ENCODE measurements around the gene MEIS1.

The MEIS1 gene

DNA sequence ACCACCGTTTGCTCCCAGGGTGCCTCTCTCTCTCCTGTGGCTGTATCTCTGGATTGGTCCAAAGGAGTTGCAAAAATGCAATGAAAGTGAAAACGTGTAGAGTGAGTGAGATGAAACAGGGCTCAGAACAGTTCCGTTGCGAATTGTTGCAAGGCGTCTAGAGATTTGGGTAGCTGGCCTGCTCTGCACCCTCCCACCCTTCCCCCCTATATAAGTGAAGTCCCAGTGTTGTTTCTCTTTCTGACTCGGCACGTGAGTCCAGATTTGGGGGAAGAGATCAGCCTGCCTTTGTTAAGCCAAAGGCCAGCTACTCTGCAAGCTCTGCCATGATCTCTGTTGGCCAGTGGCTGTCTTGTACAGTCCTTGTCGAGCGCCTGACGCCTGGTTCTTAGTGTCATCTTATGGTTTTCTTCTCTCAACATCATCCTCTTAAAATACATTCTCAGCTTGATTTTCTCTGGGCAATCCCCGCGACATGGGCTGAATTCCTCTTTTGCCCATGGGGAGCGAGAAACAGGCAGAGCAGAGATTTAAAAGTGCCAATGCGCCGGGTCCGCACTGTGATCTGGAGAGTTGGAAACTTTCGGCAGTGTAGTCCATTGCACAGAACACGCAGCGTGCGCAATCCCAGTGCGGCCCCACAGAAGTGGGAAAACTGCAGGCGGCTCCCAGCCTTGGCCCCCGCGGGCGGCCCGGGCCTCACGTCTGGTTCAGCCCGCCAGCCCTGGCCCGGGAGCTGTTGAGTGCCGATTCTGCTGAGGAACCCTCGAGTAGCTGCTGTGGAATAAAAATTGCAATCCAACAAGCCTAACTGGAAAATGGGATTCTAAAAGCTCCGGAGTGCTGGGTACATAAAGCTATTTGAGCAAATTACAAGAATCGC lies 9.3 kb downstream of the MEIS1 start:
- no peak for DNase-seq (ENCODE audit: low read depth in 2 of 2)

DNA sequence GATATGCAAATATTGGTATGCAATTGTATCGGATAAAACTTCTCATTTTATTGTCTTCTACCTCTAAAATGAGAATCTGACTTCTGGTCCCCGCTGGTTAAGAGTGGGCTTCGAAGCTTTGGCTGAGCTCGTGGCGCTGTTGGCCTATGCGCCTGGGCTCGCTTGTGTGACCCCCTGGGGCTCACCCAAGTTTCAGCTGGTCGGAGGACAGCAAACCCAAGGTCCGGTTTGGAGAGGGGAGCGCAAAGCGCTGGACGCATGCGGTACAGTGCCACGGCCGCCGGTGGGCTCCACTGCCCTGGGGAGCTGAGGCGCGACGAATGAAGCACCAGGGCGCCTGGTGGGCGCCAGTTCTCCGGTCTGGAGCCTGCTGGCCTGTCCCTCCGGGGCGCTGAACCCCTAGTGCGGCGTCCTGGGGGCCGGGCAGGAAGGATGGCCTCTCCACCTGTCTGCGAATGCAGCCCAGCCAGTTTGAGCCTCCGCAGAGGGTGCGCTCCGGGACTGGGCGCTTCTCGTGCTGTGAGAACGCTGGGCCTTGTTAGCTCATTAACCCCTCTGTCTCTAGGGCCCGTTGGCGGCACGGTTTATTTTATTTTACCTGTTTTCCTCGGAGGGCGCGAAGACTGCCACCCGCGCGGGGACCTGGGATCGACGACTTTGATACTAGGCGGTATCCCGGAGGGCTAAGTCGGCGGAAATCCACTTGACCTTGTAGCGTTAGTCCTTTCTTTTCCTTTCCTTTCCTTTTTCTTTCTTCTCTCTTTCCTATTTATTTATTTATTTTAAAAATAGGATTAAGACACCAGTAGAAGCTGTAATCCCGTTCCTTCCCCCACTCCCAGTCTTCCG lies 10.4 kb downstream of the MEIS1 start:
- no peak for DNase-seq (ENCODE audit: low read depth in 2 of 2)

- no peak for DNase-seq (ENCODE audit: low read depth in 2 of 2)
Measured at GRCh38 chr2:66445925-66446871, 11.3 kb downstream of the MEIS1 start.

DNA sequence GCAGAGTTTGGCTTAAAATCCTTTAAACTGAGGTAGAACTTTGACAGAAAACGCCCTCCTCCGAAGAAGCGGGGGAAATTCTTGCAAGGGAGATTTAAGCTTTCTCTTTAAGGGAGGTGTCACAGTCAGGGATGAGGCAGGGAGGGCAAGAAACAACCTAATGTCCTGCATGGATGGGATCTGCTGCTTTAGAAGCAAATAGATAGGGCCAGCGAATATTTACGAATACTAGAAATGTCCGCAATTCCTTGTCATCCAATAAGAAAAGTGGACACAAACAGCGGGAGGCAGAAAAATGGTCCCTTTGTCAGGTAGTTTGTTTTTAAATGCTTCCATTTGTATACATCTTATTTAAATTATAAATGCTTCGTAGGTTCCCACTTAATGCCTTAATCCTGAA lies 12.0 kb downstream of the MEIS1 start:
- DNase-seq (ENCODE audit: low read depth in 2 of 2) = no peak

GRCh38 chr2:66447677-66448076 lies 12.8 kb downstream of the MEIS1 start:
- DNase-seq (ENCODE audit: low read depth in 2 of 2) = no peak

DNA sequence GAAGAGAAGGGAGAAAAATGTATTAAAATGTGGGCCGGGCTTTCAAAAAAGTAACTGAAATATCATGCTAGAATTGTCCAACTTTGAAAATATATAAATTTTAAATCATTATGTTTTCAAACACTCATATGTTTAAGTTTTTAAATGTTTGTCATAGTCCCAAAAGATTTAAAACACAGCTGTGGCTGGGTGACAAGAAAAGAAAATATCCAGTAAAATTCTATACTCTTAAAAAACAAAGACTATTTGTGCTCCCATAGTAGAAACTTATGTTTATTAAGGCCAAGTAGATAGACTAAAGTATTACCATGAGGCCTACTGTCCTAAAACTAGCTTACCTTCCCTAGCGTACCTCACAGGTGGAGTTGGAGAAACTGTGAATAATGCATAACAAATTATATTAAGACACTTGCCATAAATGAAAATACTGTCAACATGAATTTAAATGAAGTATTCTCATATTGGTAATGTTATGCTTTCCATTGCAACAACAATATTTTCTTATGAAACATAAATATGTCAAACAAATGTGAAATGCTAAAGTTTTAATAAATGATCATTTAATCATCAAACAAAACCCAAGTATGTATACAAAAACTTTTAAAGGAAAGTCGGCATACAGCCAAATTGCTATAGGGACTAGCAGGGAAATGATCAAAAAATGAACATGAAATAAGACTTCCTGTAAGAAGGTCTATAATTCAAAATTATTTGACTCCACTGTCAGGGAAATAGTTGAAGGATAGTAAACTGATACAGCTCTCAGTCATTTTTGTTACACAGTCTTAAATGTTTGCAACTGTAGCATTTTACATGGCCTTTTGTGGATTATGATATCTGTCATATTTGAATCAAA lies 13.4 kb downstream of the MEIS1 start:
- DNase-seq (ENCODE audit: low read depth in 2 of 2) = no peak

- no peak for DNase-seq (ENCODE audit: low read depth in 2 of 2)
Measured at GRCh38 chr2:66452214-66452613, 17.3 kb downstream of the MEIS1 start.

DNA sequence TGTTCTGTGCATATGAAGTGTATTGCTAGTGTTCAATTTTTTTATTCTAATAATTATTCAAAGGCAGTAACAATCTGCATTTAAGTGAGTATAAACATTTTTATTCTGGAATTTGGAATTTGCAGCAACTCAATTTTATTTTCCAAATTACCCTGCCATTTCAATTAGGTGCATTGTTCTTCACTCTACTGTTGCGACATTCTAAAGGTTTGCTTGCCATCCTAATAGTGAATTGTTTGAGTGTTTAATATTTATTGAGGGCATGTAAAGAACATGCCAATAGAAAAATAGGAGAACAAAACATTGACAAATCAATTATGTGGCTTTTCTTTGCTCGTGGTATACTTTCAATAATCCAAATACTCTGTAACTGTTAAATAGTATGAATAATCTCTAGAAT lies 18.0 kb downstream of the MEIS1 start:
- no peak for DNase-seq (ENCODE audit: low read depth in 2 of 2)

DNA sequence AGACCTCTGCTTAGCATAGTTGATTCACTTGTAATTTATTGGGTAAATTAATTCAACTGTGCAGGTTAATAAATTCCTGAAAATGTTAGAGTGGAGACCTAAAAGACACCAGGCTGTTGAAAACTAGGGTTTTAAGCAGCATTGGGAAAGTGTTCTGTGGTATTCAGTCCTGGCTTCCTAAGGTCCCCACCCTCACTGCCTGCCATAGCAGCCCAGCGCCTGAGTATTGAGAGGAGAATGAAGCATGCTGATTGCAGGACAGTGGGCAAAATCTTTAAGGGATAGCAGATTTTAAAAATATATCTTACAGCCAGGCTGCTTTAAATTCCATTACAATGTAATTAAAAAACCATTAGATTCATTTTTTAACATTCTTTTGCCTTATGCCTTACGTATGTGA lies 20.6 kb downstream of the MEIS1 start:
- DNase-seq (ENCODE audit: low read depth in 2 of 2) = no peak

DNA sequence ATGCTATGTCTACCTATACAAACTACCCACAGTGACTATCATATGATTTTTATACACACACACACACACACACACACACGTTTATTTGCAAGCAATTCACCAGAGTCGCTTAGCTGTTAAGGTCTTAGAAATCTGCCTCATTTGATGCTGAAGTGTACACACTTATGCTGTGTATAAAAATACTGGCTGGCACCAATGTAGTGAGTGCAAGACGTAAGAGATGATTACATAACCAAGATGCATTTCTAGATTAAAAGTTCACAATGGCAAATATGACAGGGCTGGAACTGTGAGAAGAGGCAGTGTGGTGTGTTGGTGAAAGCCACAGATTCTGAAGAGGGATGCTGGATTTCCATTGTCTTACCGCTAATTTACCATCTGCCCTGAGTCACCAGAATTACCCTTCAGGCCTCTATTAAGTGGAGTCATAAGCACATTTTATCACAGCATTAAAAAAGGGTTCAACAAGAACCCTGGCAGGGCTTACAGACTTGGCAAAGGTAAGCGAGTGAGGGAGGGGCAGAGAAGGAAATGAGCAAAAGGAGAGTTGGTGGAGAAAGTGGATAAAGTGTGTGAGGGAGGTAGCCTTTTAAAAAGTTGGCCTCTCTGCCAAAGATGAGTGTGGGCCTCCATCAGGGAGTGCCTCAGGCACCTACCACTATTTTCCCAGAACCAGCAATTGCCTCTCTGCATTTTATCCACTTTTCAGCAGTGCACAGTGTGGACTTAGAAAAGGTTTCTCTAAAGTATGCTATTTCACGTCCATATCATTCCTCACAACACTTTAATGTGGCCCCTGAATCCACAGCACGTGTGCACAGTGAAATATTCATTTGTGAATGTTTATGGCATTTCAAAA lies 21.5 kb downstream of the MEIS1 start:
- no peak for DNase-seq (ENCODE audit: low read depth in 2 of 2)

DNA sequence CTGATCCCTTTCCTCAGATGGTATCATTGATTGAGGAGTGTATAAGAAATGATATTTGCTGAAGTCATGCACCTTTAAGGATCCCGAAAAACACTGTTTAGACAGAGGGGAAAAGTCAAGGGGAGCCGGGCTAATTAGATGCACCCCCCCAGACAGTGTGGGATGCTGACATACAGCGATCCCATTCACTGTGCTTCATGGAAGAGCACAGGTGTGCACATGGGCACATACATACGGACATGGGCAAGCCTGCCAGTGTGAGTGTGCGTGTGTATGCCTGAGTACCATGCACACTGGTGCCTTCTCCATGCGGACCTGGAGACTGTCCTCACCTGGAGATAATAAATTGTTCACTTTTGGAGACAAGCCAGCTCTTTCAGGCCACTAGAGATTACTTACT lies 22.6 kb downstream of the MEIS1 start:
- no peak for DNase-seq (ENCODE audit: low read depth in 2 of 2)

DNA sequence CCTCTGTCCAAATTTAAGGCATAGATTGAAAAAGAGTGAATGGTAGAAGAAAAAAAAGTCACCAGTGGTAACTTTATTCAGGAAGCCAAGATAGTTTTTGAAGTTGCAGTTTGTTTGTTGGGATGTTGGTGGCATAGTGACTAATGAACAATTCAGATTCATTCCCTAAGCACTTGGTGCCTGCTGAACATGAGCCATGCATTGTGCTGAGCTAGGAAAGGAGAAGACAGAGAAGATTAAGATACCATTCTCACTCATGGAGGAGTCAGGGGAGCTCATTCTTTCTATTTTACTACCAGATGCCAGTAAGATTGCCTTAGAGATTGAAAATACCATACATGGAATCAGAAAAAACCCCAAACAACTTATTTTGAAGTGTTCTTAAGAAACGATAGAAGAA lies 25.1 kb downstream of the MEIS1 start:
- DNase-seq (ENCODE audit: low read depth in 2 of 2) = no peak

DNA sequence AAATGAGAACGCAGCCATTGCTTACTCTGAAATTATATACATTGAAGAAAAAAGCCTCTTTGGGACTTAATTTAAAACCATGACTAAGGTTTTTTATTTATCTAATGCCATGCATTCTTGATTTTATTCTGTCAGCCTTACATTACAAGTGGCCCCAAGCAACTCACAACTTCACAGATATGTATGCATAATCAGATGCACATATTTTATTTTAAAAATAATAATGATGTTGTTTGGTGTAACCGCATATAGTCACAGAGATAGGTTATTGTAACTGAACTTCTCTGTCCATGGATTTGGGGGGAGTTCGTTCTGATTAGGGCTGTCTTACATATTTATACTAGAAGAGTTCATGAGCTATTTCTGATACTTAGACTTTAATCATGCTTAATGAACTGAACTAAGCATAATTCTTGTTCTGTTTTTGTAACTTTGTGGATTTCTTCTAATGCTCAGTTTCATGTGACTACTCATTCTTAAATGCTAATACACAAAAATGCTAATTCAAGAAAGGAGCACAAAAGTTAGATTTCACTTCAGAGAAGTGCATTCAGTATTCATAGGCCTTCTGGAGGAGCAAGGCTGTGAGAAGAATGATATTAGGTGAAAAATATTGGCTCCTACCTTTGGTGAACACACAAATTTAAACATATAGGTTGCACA lies 26.2 kb downstream of the MEIS1 start:
- no peak for DNase-seq (ENCODE audit: low read depth in 2 of 2)

DNA sequence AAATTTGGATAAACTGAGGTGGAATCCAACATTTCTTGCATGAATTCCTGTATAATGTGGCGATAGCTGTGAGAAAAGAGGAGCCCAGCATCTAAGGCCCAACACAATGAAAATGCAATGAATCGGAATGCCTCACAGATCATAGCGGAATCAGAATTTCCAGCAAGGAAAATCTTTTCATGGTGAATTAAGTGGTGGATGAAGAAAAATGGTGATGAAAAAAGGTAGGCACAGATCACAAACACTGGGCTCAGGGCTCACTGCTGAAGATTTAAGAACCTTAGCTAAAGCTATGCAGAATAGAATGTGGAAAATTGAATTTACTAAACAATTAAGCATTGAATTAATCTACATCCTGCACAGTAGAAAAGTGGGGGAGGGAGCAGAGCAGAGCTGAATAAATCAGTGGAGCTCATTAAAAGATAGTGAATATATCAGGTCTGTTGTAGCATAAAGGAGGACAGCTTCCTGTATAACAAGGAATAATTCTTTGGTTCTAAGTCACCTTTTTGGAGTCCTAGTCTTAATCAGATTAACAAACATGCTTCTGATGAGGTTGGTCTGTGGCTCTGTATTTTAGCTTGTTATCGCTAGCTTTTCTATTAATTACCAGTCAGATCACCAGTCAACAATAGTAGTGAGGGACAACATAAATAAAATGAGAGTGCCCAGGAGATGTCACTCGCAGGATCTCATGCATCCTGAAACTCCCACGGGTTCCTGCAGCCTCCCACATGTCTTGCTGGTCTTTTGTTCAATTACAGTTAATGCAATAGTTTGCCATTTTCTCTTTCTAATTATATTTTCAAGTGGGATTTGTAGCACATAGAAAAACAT lies 27.0 kb downstream of the MEIS1 start:
- no peak for DNase-seq (ENCODE audit: low read depth in 2 of 2)

DNA sequence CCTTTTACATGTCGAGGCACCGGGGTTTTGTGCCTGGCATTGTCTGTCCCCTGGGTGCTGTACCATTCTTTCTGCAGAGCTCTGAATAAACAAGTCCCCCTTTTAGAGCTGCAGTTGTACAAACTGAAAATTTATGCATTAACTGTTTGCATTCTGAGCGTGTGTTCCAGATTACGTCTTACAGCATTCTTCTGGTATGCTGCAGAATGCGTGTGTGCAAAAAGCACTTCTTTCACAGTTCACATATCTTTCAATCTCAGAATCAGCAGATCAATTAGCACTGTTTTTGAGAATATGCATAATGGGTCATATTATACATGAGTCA lies 27.5 kb downstream of the MEIS1 start:
- DNase-seq (ENCODE audit: low read depth in 2 of 2) = no peak

- no peak for DNase-seq (ENCODE audit: low read depth in 2 of 2)
Measured at GRCh38 chr2:66463206-66463755, 28.4 kb downstream of the MEIS1 start.

DNA sequence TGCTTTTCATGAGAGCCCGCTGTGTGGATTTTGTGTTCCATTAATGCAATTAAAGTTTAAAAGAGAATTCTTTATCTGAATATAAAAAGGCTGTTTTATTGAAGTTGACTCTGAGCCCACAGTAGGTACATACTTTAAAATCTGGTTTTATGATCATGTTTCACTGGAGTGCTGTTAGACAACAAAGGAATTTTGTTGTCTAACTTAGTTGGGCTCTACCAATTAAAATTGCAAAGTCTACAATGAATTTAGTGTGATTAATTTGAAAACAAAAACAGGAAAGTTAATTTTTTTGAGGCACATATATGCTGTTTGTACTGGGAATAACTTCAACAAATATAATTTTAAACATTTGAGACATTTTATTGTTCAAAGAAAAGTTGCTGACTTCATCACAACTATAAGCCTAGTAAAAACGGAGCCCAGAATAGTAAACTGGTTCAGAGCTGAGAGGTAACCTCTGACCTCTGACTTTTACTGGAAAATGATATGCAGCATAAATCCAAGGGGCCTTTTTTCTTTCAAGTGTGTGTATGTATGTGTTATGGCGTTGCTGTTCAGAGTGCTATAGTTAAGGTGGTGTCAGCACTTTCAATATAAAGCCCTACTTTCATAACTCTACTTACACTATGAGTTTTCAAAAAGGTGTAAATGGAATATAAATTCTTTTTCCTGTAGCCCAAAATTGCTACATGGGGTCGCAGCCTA lies 30.2 kb downstream of the MEIS1 start:
- DNase-seq (ENCODE audit: low read depth in 2 of 2) = no peak

DNA sequence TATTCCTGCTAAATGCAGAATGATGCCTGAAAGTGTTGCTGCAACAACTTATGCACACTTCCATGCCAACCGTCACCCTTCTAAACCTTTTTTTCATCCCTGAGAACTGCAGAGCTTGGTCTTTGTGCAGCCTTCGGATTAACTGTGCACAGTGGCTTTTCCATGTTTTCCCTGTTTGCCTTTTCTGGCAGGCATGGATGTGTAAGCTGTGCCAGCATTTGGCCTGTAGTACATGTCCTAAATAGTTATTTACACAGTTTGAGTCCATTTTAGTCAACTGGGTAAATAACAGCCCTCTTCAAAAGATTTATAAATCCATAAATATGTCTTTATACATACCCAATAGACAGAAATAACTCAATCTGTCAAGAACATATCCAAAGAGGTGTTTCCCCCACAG lies 31.5 kb downstream of the MEIS1 start:
- DNase-seq (ENCODE audit: low read depth in 2 of 2) = no peak
